Rectal smooth muscle tissue (tissue), 1 donor: ENCODE measurements around the gene DDR2.

Experiments used
- H3K27ac ChIP-seq: one replicate; pipeline ENCODE4 v1.7.0; 2013; ENCODE audit warnings: low read depth, low read length, inconsistent platforms
- H3K27me3 ChIP-seq: one replicate; pipeline ENCODE4 v1.7.0; 2013; ENCODE audit warnings: low read length; ENCODE audit not compliant: control insufficient read depth, insufficient read depth
- H3K36me3 ChIP-seq: one replicate; pipeline ENCODE4 v1.7.0; 2013; ENCODE audit warnings: low read length; ENCODE audit not compliant: control insufficient read depth, insufficient read depth
- H3K4me1 ChIP-seq: one replicate; pipeline ENCODE4 v1.7.0; 2013; ENCODE audit warnings: low read length; ENCODE audit not compliant: control insufficient read depth, insufficient read depth
- H3K4me3 ChIP-seq: one replicate; pipeline ENCODE4 v1.7.0; 2013; ENCODE audit warnings: low read length
- H3K9ac ChIP-seq: one replicate; pipeline ENCODE4 v1.7.0; 2013; ENCODE audit warnings: low read length

Gene DDR2

DNA sequence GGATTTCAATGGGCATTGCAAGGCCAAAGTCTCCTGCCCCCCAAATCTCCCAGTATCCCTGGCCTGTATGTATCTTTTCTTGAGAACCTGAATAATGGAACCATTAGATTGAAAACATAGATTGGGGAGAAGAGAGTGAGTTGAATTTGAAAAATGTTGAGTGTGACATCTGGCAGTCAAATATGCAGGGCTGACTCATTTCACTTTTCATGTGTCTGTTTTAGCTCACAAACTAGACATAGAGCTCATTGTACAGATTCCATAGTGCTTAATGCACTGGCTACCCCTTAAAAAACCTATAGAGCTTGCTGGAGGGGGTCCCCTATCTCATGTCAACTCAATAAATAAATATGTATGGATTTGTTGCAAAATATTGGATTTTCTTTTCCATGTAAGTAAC is 30.8 kb downstream of the DDR2 start:
- Histone ChIP-seq H3K27ac (no peak overlapping the region), H3K27me3 (no peaks in the 10 kb centered on the region), H3K9ac (no peak overlapping the region), H3K36me3 (no peaks in the 10 kb centered on the region), H3K4me1 (peaks cover 8% of the 10 kb centered on the region), H3K4me3 (no peak overlapping the region)

DNA sequence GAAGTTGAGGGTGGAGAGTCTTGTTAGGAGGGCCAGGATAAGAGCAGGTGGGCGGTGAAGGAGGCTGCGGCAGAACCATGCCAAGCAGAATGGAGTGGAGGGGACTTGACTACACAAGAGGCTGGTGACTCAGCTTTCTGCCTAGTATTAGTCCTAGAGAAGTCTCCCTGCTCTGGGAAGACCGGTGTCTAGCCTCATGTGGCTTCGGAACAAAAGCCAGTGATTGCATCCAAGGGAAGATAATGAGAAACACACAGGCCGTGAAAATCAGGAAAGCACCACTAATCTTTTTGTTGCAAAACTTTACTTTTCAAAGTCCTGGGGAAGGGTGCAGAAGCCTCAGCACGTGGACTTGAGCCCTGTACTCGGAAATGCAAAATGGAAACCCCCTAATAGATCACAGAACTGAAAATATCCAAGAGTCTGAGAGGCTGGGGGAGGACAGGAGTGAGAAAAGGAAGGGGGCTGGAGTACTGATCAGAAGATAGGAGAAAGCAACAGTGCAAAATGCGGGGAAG is 31.4 kb downstream of the DDR2 start:
- Histone ChIP-seq H3K4me1 (peaks cover 8% of the 10 kb centered on the region), H3K27me3 (no peaks in the 10 kb centered on the region), H3K9ac (no peak overlapping the region), H3K36me3 (no peaks in the 10 kb centered on the region), H3K4me3 (no peak overlapping the region), H3K27ac (no peak overlapping the region)

DNA sequence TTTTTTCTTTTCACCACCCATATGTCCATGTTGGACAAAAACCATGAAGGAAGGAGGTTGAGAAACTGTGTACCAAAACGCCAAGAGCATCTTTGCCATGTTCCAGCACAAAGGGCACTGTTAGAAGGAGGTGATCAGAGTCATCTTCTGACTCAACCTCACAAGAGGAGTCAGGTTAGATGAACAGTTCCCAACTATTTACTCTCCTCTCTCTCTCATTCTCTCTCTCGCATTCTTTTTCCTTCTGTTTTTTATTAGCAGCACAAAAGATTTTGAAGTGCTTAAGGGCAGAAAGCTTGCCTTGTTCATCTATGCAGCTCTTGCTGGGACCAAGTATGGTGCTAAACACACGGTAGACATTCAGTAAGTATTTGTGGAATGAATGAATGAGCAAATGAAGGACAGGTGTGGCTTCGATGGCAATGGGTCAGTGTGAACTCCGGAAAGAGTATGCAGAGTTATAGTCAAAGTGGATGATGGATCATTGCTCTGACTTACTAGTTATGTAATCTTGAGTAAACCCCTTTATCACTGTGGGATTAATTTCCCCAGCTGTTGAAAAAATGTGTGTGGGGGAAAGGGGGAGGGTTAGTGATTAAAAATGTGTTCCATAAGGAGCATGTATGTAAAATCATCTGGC is 33.9 kb downstream of the DDR2 start:
- H3K27ac ChIP-seq: peak overlapping the region; percentile 4
- peaks cover 8% of the 10 kb centered on the region for H3K4me1 ChIP-seq

DNA sequence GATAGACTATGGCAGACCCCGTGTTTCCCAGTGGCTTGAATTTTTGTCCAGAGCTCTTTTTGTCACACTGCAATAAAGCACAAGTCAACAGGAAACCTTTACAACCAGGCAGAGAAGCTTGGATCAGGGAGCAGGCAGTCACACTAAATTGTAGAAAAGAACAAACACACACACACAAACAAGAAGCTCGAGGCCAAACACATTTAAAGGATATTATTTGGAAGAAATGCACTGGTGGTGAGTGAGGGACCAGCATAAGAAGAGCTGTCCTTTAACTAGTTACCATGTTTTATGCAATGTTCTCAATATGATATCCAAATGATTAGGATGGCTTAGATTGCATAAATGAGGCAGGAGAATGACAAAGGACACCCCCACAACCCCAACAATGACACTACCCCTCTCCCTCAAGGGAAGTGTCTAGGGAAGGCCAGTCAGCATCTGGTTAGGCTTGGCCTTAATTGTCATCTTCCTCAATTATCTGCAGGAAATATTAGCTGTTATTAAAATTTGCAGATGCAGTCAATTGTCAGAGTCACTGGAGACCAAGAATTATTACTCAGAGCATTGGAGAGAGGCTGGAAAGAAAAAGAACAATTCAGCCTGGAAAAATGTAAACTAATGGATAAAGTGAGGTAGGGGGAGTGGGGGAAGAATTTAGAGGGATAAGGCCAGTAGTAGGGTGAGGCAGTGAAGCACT is 35.3 kb downstream of the DDR2 start:
- Histone ChIP-seq H3K27ac (no peak overlapping the region), H3K9ac (no peak overlapping the region), H3K4me3 (no peak overlapping the region), H3K4me1 (peaks cover 16% of the 10 kb centered on the region), H3K27me3 (no peaks in the 10 kb centered on the region), H3K36me3 (no peaks in the 10 kb centered on the region)

More for the DNA sequence above, 33.9 kb downstream of the DDR2 start:
- no peak overlapping the region for H3K4me3 ChIP-seq
- no peaks in the 10 kb centered on the region for H3K36me3 ChIP-seq
- H3K27me3 ChIP-seq: no peaks in the 10 kb centered on the region
- no peak overlapping the region for H3K9ac ChIP-seq

DNA sequence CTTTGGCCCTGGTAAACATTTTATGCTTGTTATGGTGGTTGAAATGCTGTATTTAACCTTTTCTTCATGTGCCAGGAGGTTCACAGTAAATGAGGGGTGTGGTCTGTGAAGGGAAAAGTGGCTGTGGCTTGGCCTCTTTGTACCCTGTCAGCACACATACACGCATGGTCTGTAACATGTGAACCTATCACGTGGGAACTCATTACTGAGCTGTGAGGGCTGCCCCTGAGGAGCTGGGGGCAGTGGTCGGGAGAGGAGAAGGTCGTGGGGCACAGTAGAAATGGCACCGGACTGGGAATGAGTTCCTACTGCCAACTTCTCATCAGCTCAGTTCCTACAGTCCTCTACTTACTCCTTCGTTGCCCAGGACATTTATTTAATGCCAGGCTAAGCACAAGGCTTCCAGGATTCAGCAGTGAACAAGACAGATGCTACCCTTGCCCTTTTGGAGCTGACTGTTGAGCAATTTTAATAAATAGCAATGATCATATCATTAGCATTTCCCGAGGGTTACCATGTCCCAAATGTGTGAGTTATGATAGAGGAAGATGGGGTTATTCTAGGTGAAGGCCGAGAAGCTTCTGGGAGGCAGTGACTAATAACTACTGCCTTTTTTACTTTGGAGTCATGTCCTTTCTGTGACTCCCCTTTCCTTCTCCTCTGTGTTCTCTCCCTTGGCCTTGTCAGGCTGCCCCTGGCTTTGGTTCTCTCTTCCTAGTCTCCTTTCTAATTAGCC is 38.8 kb downstream of the DDR2 start:
- no peaks in the 10 kb centered on the region for H3K36me3 ChIP-seq
- H3K27me3 ChIP-seq: no peaks in the 10 kb centered on the region
- H3K4me3 ChIP-seq: no peak overlapping the region
- peak overlapping the region; percentile 58 for H3K27ac ChIP-seq
- H3K4me1 ChIP-seq: peaks cover 28% of the 10 kb centered on the region
- no peak overlapping the region for H3K9ac ChIP-seq

DNA sequence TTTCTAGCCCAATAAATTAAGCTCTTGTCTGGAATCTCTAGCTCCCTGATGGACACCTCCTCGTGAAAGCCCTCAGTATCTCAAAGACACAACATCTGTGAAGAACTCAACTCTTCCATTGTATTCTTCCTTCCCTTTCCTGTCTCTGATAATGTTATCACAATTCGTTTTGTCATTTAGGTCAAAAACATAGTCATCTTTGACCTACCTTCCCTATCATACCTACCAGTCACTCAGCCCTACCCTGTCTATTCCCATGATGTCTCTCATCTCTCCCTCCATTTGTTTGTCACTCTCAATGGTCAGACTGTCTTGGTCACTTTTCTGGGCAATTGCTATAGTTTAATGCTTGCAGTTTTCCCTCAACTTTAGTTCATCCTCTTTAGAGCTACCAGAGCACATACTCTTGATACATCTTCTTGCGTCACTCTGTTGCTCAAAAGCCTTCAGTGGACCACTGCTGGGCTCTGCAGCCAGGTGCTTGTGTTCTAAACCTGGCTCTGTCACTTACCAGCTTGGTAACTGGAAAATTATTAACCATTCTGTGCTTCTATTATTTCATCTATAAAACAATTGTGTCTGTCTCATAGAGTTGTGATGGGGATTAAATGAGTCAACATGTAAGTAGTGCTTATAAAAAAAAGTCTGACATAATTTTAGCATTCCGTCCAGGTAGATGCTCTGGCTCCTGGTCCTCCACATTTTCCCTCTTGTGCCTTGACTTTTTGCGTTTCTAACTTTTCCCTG is 39.6 kb downstream of the DDR2 start:
- no peak overlapping the region for H3K4me3 ChIP-seq
- no peaks in the 10 kb centered on the region for H3K36me3 ChIP-seq
- peak overlapping the region; percentile 58 for H3K27ac ChIP-seq
- H3K9ac ChIP-seq: no peak overlapping the region
- H3K27me3 ChIP-seq: no peaks in the 10 kb centered on the region
- H3K4me1 ChIP-seq: peaks cover 35% of the 10 kb centered on the region

DNA sequence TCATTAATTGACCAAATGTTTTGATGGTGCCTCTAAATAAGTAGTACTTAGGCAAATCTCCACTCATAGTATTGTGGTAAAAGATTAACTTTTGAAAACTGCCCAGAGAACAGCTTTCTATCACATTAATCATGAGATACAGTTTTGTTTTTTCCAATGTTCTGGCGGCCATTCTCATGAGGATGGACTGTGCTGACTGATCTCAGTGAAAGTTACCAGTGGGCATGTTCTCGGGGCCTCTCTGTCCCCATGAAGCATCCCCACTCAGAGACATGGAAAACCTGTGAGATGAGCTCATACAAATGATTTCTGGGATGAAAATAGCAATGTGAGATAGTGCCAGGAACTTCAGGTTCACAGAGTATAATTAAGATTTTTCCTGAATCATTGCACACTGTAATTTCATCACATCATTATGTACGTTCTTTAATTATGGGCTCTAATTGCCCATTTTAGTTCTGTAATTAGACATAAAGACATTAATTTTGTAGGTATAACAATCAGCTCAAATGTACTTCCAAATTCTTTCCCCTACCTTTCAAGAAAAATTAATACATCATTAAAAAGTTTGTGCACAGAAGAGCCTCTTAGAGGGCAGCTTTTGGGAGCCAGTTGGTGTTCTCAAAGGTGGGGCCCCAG is 40.5 kb downstream of the DDR2 start:
- H3K4me3 ChIP-seq: no peak overlapping the region
- H3K4me1 ChIP-seq: peaks cover 43% of the 10 kb centered on the region
- no peaks in the 10 kb centered on the region for H3K27me3 ChIP-seq
- no peak overlapping the region for H3K9ac ChIP-seq
- H3K27ac ChIP-seq: peak overlapping the region; percentile 62
- H3K36me3 ChIP-seq: no peaks in the 10 kb centered on the region

DNA sequence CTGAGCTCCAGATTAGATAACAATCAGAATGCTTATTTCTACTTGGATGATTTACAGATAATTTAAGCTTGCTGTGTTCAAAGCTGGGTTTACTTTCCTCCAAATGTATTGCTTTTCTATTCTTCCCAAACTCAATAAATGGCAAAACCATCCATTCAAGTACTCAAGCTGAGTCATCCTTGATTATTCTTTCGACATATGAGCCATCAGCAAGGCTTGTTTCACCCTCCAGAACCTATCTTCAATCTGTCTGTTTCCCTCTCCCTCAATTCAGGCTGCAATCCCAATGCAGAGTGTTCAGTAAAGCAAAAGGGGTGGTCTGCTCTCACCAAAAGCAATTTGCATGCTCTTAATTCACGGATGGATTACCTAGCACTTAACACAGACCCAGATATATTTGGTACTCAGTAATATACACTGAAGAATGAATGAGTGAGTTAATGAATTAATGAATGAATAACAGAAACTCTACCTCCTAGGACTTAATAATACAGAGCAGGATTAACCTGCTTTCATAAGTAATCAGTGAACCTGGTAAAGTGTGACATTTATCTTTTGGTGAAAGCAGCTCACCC is 41.9 kb downstream of the DDR2 start:
- Histone ChIP-seq H3K27ac (peak overlapping the region; percentile 62), H3K4me1 (peaks cover 54% of the 10 kb centered on the region)

DNA sequence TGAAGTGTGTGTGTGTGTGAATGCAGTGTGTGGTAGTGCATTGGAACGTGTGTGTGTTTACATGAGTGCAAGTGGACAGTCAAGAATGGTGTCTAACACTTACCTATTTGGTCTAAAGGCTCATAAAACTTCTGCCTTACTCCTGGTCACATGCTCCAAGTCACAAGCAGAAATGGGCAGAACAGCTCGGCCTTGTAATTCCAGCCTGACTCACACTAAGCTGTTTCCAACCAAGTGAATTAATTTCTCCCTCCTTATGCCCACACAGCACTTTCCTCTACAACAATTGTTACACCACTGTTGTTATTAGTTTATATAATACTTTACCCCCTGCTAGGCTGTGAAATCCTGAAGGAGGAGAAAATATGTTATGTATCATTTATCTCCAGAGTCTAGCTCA is 43.8 kb downstream of the DDR2 start:
- Histone ChIP-seq H3K4me1 (peaks cover 54% of the 10 kb centered on the region), H3K27ac (peak overlapping the region; percentile 82), H3K27me3 (no peaks in the 10 kb centered on the region), H3K36me3 (no peaks in the 10 kb centered on the region), H3K9ac (no peak overlapping the region), H3K4me3 (no peak overlapping the region)

More for the DNA sequence above, 41.9 kb downstream of the DDR2 start:
- Histone ChIP-seq H3K9ac (no peak overlapping the region), H3K27me3 (no peaks in the 10 kb centered on the region), H3K4me3 (no peak overlapping the region), H3K36me3 (no peaks in the 10 kb centered on the region)

DNA sequence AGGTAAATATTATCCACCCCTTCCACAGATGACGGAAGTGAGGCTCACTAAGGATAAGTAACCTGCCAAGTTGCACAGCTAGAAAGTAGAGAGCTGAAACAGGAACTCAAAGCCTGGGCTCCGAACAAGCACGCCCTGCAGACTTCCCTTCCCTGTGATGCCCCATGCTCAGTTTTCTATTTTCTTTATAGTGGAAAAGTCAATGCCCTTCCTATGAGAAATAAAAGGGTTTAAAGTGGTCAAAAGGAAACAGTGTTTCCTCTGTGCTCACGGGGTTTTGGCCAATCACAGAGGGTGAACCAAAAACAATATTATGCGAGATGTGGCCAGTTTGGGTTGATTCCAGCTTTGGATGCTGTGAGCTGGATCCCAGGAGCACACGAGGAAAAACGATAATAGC is 44.5 kb downstream of the DDR2 start:
- Histone ChIP-seq H3K36me3 (no peaks in the 10 kb centered on the region), H3K27ac (peak overlapping the region; percentile 82), H3K9ac (no peak overlapping the region), H3K27me3 (no peaks in the 10 kb centered on the region), H3K4me1 (peaks cover 54% of the 10 kb centered on the region), H3K4me3 (no peak overlapping the region)

DNA sequence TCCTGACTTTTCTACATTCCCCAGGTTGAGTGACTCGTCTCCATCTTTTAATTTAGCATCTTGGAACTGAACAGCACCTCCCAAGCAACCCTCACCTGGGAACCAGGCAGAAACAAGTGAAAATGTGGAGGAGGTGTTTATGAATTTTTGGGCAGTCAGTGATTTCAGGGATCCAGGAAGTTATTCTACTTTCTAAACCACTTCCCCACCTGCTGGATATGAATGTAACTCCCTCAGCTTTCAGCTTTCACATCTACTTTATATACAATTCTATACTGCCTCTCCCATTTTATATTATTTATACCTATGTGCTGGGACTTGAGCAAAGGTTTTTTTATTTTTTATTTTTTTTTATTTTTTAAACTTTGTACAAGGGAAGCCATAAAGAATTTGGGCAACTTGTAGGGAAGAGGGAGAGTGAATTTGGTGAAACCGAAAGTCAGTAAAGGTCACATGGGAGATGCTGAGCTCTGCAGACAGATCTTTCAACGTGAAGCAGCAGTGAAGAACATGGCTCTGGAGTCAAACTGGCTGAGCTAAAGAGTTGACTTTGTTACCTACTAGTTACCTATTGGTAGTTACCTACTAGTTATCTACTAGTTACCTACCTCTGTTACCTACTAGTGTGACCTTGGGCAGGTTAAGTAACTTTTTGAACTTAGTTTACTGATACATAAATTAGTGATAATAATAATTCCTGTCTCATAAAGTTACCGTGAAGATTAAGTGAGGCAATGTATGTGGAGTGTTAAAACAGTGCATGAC is 45.5 kb downstream of the DDR2 start:
- no peaks in the 10 kb centered on the region for H3K27me3 ChIP-seq
- no peaks in the 10 kb centered on the region for H3K36me3 ChIP-seq
- peak overlapping the region; percentile 82 for H3K27ac ChIP-seq
- no peak overlapping the region for H3K4me3 ChIP-seq
- H3K9ac ChIP-seq: no peak overlapping the region
- peaks cover 51% of the 10 kb centered on the region for H3K4me1 ChIP-seq
